Vagina (tissue), 2 donors: ENCODE results near the gene ZNF518B. TPM values are rescaled to one million over a fixed set of nuclear protein-coding genes. Genes with fewer than 3 reads are reported as not detected.

Source experiments
- DNase-seq, 2 donors: peaks; one replicate each; pipeline ENCODE4 v3.0.0-alpha.2; 2017; ENCODE audit errors: extremely low spot score in 2 of 2
- H3K27ac ChIP-seq: fragments of 200-600 bp; sonication (generic); one replicate; pipeline ENCODE4 v1.5.1; 2019
- H3K27me3 ChIP-seq: fragments of 200-600 bp; sonication (generic); one replicate; pipeline ENCODE4 v1.5.1; 2019
- H3K36me3 ChIP-seq, 2 donors: fragments of 200-600 bp; sonication (generic); one replicate each; pipeline ENCODE4 v1.5.1; 2017 to 2019
- H3K4me1 ChIP-seq: fragments of 200-600 bp; sonication (generic); one replicate; pipeline ENCODE4 v1.5.1; 2019
- H3K4me3 ChIP-seq, 2 donors: fragments of 200-600 bp; sonication (generic); 1 replicate in 1 of 2; 2 replicates in 1 of 2; pipeline ENCODE4 v1.5.1; 2016 to 2019
- H3K9me3 ChIP-seq: fragments of 200-600 bp; sonication (generic); one replicate; pipeline ENCODE4 v1.5.1; 2019
- POLR2A ChIP-seq, 2 donors: fragments of 450-650 bp; IDR thresholded peaks; one replicate each; pipeline ENCODE4 v1.6.1; 2017; ENCODE audit warnings: antibody characterized with exemption in 2 of 2, mild to moderate bottlenecking in 2 of 2, moderate library complexity in 2 of 2
- POLR2AphosphoS5 ChIP-seq, 2 donors: sonication (generic); formaldehyde crosslinking; IDR thresholded peaks; one replicate each; pipeline ENCODE4 v1.9.0; 2017; ENCODE audit warnings: antibody characterized with exemption in 2 of 2, mild to moderate bottlenecking in 2 of 2, low read depth in 1 of 2; ENCODE audit not compliant: insufficient read depth in 1 of 2
- intact Hi-C: fragments of 100-400 bp; cut with DNase I; formaldehyde crosslinking; loops from one replicate; pipeline ENCODE4 v1.15.1; 2023
- total RNA-seq: library from RNA; depleted of rRNA; stranded (reverse); fragments of >200 nt; gene quantifications from one replicate; pipeline ENCODE4 v1.2.3, GENCODE V29; 2016
- TF ChIP-seq, protein P1 (sequence below), 3 experiments: fragments of 450-650 bp in 2 of 3; fragments of 200-600 bp in 1 of 3; sonication (generic) in 1 of 3; IDR thresholded peaks; one replicate each; pipeline ENCODE4 v1.5.1; 2017 to 2019; ENCODE audit warnings: antibody characterized with exemption in 3 of 3, mild to moderate bottlenecking in 2 of 3, moderate library complexity in 2 of 3

The ZNF518B gene
- total RNA-seq, 1 donor from 2014 or later = 38.3 TPM

DNA sequence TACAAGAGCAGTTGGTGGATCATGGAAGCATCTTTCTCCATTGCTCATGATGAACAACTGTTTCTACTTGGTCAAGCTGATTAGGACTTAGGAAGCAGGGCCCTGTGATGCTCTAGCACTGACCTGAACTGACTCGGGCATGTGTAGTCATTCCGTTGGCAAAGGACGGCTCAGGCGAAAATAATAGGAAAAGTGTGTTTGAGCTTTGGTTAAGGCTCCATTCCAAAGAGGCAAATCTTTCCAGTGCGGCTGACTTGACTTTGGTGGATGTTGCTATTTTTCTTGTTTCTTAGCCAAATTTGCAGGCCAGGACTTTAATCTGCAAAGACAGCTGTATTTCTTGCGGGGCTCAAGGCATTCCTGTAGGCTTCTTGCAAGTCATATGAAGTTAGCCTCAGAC lies 39.5 kb downstream of the ZNF518B start:
- TF ChIP-seq, protein P1, sequence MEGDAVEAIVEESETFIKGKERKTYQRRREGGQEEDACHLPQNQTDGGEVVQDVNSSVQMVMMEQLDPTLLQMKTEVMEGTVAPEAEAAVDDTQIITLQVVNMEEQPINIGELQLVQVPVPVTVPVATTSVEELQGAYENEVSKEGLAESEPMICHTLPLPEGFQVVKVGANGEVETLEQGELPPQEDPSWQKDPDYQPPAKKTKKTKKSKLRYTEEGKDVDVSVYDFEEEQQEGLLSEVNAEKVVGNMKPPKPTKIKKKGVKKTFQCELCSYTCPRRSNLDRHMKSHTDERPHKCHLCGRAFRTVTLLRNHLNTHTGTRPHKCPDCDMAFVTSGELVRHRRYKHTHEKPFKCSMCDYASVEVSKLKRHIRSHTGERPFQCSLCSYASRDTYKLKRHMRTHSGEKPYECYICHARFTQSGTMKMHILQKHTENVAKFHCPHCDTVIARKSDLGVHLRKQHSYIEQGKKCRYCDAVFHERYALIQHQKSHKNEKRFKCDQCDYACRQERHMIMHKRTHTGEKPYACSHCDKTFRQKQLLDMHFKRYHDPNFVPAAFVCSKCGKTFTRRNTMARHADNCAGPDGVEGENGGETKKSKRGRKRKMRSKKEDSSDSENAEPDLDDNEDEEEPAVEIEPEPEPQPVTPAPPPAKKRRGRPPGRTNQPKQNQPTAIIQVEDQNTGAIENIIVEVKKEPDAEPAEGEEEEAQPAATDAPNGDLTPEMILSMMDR (IDR thresholded peaks at IDR 0.05) = no peak
- no peak for TF ChIP-seq POLR2AphosphoS5 (IDR thresholded peaks at IDR 0.05; ENCODE audit: insufficient read depth in 1 of 2, low read depth in 1 of 2)
- no peak for TF ChIP-seq POLR2A (IDR thresholded peaks at IDR 0.05)
- no peak overlapping the region for H3K4me3 ChIP-seq
- intact Hi-C loops = no loop called here
- H3K9me3 ChIP-seq = no peaks in the 10 kb centered on the region
- no peaks in the 10 kb centered on the region for H3K27me3 ChIP-seq
- H3K36me3 ChIP-seq = no peaks in the 10 kb centered on the region
- no peak overlapping the region for H3K27ac ChIP-seq
- peaks cover 9% of the 10 kb centered on the region for H3K4me1 ChIP-seq
- DNase-seq = no peak

DNA sequence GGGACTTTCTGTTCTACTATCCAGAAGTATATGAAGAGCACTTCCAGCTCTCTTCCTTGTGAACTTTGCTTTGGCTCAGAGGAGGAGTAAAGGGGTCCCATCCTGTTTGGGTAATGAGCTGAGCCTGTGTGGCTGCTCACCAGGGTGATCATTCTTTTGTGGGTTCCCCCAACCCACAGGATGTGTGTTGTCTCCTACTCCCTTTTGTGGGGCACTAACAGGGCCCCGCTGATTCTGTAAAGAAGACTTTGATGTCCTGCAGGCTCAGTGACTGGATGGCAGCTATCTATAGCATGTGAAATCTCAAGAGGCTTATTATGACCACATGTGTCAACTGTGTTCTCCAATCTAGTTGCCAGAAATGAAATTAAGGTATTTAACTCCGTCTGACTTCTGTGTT lies 40.8 kb downstream of the ZNF518B start:
- no peak overlapping the region for H3K4me3 ChIP-seq
- H3K4me1 ChIP-seq = peaks cover 9% of the 10 kb centered on the region
- TF ChIP-seq POLR2A (IDR thresholded peaks at IDR 0.05) (no peak), POLR2AphosphoS5 (IDR thresholded peaks at IDR 0.05; ENCODE audit: insufficient read depth in 1 of 2, low read depth in 1 of 2) (no peak)
- TF ChIP-seq, protein P1 (IDR thresholded peaks at IDR 0.05) = no peak
- H3K9me3 ChIP-seq = no peaks in the 10 kb centered on the region
- no peaks in the 10 kb centered on the region for H3K27me3 ChIP-seq
- intact Hi-C loops = no loop called here
- H3K27ac ChIP-seq = no peak overlapping the region
- DNase-seq = no peak
- H3K36me3 ChIP-seq = no peaks in the 10 kb centered on the region

DNA sequence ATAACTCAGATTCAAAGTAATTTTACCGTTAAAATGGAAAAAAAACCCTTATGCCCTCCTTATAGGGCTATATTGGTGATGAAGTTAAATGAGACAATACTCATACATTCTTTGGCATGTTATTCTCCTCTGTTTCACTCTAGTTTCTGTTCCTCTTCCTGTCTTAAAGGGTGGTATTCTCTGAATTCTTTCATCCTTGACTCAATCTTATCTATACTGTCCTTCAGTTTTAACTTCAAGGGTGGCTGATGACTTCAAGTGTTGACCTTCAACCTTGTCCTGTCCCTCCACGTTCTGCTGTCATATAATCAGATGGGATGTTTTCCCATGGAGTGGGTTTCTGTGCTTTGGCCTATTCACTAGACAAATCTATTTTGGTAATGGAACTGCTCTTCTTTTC lies 44.0 kb downstream of the ZNF518B start:
- TF ChIP-seq, protein P1 (IDR thresholded peaks at IDR 0.05) = no peak
- TF ChIP-seq POLR2AphosphoS5 (IDR thresholded peaks at IDR 0.05; ENCODE audit: insufficient read depth in 1 of 2, low read depth in 1 of 2) = no peak
- no peak for TF ChIP-seq POLR2A (IDR thresholded peaks at IDR 0.05)
- Histone ChIP-seq H3K9me3 (no peaks in the 10 kb centered on the region), H3K4me1 (peaks cover 9% of the 10 kb centered on the region), H3K27ac (no peak overlapping the region), H3K4me3 (no peak overlapping the region), H3K36me3 (no peaks in the 10 kb centered on the region), H3K27me3 (no peaks in the 10 kb centered on the region)
- DNase-seq = no peak
- intact Hi-C loops = no loop called here

DNA sequence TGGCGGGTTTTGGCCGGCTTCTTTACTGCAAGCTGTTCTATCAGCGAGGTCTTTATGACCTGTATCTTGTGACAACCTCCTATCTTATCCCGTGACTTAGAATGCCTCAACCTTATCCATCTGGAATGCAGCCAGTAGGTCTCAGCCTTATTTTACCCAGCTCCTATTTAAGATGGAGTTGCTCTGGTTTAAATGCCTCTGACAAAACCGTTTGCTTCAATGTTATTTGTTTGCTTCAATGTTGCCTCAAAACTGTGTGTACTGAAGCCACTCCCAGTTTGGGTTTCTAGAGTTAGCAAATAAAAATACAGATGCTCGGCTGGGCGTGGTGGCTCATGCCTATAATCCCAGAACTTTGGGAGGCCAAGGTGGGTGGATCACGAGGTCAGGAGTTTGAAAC lies 51.6 kb downstream of the ZNF518B start:
- Histone ChIP-seq H3K4me3 (no peak overlapping the region), H3K36me3 (no peaks in the 10 kb centered on the region), H3K4me1 (no peaks in the 10 kb centered on the region), H3K27ac (no peak overlapping the region), H3K9me3 (no peaks in the 10 kb centered on the region), H3K27me3 (no peaks in the 10 kb centered on the region)
- TF ChIP-seq POLR2AphosphoS5 (IDR thresholded peaks at IDR 0.05; ENCODE audit: insufficient read depth in 1 of 2, low read depth in 1 of 2) (no peak), POLR2A (IDR thresholded peaks at IDR 0.05) (no peak)
- TF ChIP-seq, protein P1 (IDR thresholded peaks at IDR 0.05) = no peak
- intact Hi-C loops = no loop called here
- no peak for DNase-seq

DNA sequence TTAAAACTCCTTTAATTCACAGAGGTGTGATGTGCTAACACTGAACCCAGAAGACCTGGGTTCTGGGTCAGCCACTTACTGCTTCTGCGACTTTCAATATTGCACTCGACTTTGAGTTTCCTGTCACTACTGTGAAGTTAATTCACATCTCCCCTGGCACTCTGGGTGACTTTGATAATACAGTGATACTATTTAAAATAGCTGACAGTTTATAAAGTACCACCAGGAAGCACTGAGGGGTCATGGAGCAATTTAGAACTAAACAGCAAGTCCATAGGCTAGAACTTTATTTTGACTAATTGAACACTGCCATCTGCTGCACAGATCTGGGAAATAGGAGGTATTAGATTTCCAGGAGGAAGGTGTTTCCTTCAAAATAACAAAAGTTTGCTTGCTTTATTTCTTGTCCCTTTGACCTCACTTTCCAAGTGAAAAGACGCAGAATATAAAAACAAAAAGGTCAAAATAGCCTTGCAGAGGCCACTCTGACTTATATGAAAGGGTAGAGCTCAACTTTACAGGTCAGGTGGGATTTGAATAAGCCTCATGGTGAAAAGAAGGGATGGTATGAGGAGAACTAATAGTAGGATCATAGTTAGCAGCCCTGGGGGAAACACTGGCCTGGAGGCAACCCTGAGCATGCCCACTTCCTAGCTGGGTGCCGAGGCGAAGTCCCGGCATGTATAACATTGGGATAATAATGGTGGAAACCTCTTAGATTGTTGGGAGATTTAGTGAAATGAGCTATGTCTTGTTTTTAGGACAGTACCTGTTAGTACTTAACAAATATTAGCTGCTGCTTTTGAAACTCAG lies 53.4 kb downstream of the ZNF518B start:
- intact Hi-C loops = no loop called here
- TF ChIP-seq POLR2AphosphoS5 (IDR thresholded peaks at IDR 0.05; ENCODE audit: insufficient read depth in 1 of 2, low read depth in 1 of 2) = no peak
- TF ChIP-seq, protein P1 (IDR thresholded peaks at IDR 0.05) = peak; percentile 18 to 59 (median 36)

More for the DNA sequence above, 53.4 kb downstream of the ZNF518B start:
- Histone ChIP-seq H3K27me3 (no peaks in the 10 kb centered on the region), H3K4me3 (no peak overlapping the region), H3K36me3 (no peaks in the 10 kb centered on the region), H3K9me3 (no peaks in the 10 kb centered on the region), H3K27ac (no peak overlapping the region), H3K4me1 (no peaks in the 10 kb centered on the region)
- no peak for DNase-seq
